ENCODE measurements around the gene JMJD7.

GRCh38 chr15:41866872-41867579 lies 39.1 kb downstream of the JMJD7 start:
- TF ChIP-seq POLR2A (IDR thresholded peaks at IDR 0.05) (no peak), CTCF (IDR thresholded peaks at IDR 0.05) (no peak)

Measured in thyroid gland (tissue), 4 donors.